ENCODE results near the gene ABCA7.
A peak's percentile ranks its signal among the peaks of the same experiment; 100 is the strongest.
"Not testable (repeated sequence)": the region's sequence is repeated elsewhere in the genome, so short reads cannot be mapped to it uniquely, and the experiment has no call there.

Gene ABCA7

GRCh38 chr19:1016647-1017114 is 23.2 kb upstream of the ABCA7 start:
- no peak for DNase-seq (ENCODE audit: low read depth)

- DNase-seq (ENCODE audit: low read depth): no peak
Measured at GRCh38 chr19:1017115-1017905, 22.6 kb upstream of the ABCA7 start.

GRCh38 chr19:1017906-1018305 is 22.0 kb upstream of the ABCA7 start:
- no peak for DNase-seq (ENCODE audit: low read depth)

GRCh38 chr19:1018393-1018792 is 21.5 kb upstream of the ABCA7 start:
- DNase-seq (ENCODE audit: low read depth): no peak

GRCh38 chr19:1018932-1019615 is 20.8 kb upstream of the ABCA7 start:
- no peak for DNase-seq (ENCODE audit: low read depth)

GRCh38 chr19:1019616-1019961 is 20.3 kb upstream of the ABCA7 start:
- no peak for DNase-seq (ENCODE audit: low read depth)

GRCh38 chr19:1019980-1020867 is 19.7 kb upstream of the ABCA7 start:
- no peak for DNase-seq (ENCODE audit: low read depth)

GRCh38 chr19:1020868-1021425 is 19.0 kb upstream of the ABCA7 start, which contains the start of gene TMEM259:
TSS of gene TMEM259 (minus strand) at chr19:1021123. CDS start at chr19:1020996, 127 bp downstream.
- peak; percentile 96 for DNase-seq (ENCODE audit: low read depth)

GRCh38 chr19:1023883-1024188 is 16.1 kb upstream of the ABCA7 start:
- DNase-seq (ENCODE audit: low read depth): not testable (repeated sequence)

GRCh38 chr19:1025080-1025479 is 14.8 kb upstream of the ABCA7 start:
- not testable (repeated sequence) for DNase-seq (ENCODE audit: low read depth)

- DNase-seq (ENCODE audit: low read depth): peak; percentile 50
Measured at GRCh38 chr19:1025960-1026782, 13.7 kb upstream of the ABCA7 start, which contains the start of gene CNN2. TSS of gene CNN2 (plus strand) at chr19:1026608. CDS start at chr19:1026662, 54 bp downstream.

GRCh38 chr19:1026783-1027649 is 12.9 kb upstream of the ABCA7 start:
- no peak for DNase-seq (ENCODE audit: low read depth)

GRCh38 chr19:1027650-1028061 is 12.3 kb upstream of the ABCA7 start:
- DNase-seq (ENCODE audit: low read depth): no peak

- DNase-seq (ENCODE audit: low read depth): no peak
Measured at GRCh38 chr19:1028062-1028926, 11.6 kb upstream of the ABCA7 start.

- no peak for DNase-seq (ENCODE audit: low read depth)
Measured at GRCh38 chr19:1032264-1032867, 7.5 kb upstream of the ABCA7 start.

- no peak for DNase-seq (ENCODE audit: low read depth)
Measured at GRCh38 chr19:1035998-1036621, 3.8 kb upstream of the ABCA7 start.

- DNase-seq (ENCODE audit: low read depth): no peak
Measured at GRCh38 chr19:1037621-1038064, 2.3 kb upstream of the ABCA7 start.

- DNase-seq (ENCODE audit: low read depth): no peak
Measured at GRCh38 chr19:1038978-1039645, 795 bp upstream of the ABCA7 start.

All from stimulated activated CD8-positive, alpha-beta memory T cell treated with anti-CD3 and anti-CD28 coated beads, Interleukin-12 subunit alpha, Interleukin-12 subunit beta, amount 100 ng/mL, for 1 hour (primary cell).